GM18858 (cell line): ENCODE data around the gene SLC25A19.
"Not testable (repeated sequence)": the region's sequence is repeated elsewhere in the genome, so short reads cannot be mapped to it uniquely, and the experiment has no call there.

Experiments
- ATAC-seq: cut with Tn5 transposase; IDR thresholded peaks from one replicate; pipeline ENCODE4 v1.9.1; 2021; ENCODE audit not compliant: unreplicated experiment

Gene SLC25A19

GRCh38 chr17:75267411-75268232 is 21.6 kb downstream of the SLC25A19 start:
- no peak for ATAC-seq

DNA sequence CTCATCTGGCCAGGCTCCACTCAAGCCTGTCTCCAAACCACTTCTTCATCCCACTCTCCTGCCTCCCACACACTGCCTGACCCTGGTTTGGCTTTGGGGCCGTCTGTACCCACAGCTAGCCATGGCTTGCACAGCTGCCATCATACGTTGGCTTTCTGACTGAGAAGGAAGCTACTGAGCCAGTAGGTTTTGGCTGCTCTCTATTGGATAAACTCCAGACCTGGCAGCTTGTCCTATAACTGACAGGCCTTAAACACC is 22.2 kb downstream of the SLC25A19 start:
- no peak for ATAC-seq

GRCh38 chr17:75266316-75267152 is 22.7 kb downstream of the SLC25A19 start:
- no peak for ATAC-seq

GRCh38 chr17:75265614-75266315 is 23.5 kb downstream of the SLC25A19 start:
- no peak for ATAC-seq

GRCh38 chr17:75263055-75263454 is 26.2 kb downstream of the SLC25A19 start:
- ATAC-seq = no peak

DNA sequence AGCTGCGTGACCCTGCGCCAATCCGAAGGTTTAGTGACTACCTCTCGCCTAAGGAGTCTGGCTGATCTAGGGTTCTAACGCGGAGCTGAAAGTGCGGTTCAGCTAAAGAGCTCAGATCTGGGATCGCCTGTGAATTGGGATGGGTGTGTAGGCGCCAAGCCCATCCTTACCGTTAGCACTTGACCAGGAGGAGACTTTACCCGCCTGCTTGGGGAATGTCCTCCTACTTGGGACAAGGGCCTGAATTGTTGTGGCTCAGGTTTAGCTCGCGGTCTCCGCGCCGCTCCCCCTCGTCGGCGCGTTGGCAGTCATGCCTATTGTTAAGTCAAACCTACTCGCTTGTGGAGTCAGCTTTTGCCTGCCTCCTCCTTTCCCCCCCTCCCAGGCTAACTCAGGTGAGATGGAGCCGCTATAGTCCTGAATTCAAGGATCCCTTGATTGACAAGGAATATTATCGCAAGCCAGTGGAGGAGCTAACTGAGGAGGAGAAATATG is 27.1 kb downstream of the SLC25A19 start:
- ATAC-seq = no peak

DNA sequence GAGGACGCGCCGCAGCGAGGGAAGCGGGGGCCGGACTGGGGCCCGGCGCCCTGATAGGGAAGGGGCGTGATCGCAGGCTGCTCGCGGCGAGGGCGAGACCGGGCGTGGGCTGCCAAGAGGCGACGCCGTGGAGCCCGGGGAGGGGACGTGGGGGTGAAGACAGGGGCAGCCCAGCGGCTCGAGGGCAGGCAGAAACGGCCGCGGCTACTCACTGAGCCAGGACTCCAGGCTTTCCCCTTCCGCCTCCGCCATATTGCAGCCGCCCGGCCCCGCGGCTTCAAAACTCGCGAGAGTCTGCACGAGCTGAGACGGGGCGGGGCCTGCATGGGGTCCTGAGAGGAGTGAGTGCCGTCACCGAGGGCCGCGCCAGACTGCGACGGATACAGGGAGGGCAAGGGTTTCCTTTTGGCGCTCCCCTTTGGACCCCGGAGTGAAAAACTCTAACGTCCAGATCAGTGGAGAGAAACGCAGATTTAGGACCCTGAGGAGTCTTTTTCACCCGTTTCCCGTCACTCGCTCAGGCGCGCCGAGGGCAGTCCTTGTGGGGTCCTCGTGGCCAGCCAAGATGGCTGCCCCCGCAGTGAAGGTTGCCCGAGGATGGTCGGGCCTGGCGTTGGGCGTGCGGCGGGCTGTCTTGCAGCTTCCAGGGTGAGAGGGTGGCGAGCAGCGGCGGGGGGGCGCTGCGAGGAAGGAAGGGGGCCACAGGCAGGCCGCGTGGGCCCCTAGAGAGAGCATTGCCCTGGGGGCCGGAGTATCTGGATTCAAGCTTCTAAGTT is 27.7 kb downstream of the SLC25A19 start, which contains the start of the genes GGA3 and MRPS7:
Gene GGA3 (minus strand): TSS at position 271 of the 776 bp plus-strand sequence. CDS start 19 bp downstream, at position 252.
Gene MRPS7 (plus strand): TSS at position 544 of the 776 bp plus-strand sequence. CDS start 22 bp downstream, at position 566.
- ATAC-seq = no peak

- ATAC-seq = no peak
Measured at GRCh38 chr17:75260641-75261335, 28.4 kb downstream of the SLC25A19 start.

DNA sequence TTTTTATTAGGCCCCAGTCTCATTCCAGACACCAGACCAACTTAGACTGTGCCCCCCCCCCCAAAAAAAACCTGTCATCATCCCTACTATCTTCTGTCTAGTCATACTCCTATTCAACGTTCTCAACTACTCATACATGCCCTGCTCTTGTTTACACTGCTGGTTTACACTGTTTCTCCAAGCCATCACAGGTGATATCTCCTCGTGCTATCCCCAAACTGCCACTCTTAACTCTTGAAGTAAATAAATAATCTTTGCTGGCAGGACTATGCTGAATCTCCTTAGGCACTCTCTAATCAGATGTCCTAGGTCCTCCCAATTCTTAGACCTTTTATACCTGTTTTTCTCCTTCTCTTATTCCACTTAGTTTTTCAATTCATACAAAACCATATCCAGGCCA is 32.0 kb downstream of the SLC25A19 start:
- ATAC-seq = not testable (repeated sequence)

GRCh38 chr17:75255954-75256698 is 33.1 kb downstream of the SLC25A19 start:
- not testable (repeated sequence) for ATAC-seq

DNA sequence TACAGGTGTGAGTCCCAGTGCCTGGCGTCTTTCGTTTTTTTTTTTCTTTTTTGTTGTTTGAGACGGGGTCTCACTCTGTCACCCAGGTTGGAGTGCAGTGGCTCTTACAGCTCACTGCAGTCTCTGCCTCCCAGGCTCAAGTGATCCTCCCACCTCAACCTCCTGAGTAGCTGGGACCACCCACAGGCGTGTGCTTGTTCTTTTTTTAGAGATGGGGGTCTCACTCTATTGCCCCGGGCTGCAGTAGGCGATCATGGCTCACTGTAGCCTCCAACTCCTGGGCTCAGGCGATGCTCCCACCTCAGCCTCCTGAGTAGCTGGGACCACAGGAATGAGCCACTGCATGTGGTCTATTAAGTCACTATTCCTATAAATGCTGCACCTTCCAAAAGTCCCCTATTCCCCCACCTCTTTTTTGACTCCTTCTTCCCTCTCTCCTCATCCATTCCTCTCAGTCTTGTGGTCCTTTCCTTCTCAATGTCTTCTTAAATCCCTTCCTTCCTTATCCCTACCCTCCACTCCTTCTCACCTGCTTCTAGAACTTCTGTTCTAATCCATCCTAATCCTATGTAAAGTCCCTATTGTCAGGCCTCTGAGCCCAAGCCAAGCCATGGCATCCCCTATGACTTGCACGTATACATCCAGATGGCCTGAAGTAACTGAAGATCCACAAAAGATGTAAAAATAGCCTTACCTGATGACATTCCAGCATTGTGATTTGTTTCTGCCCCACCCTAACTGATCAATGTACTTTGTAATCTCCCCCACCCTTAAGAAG is 37.0 kb downstream of the SLC25A19 start:
- ATAC-seq = no peak

GRCh38 chr17:75250009-75250471 is 39.2 kb downstream of the SLC25A19 start:
- peak; percentile 77 for ATAC-seq

DNA sequence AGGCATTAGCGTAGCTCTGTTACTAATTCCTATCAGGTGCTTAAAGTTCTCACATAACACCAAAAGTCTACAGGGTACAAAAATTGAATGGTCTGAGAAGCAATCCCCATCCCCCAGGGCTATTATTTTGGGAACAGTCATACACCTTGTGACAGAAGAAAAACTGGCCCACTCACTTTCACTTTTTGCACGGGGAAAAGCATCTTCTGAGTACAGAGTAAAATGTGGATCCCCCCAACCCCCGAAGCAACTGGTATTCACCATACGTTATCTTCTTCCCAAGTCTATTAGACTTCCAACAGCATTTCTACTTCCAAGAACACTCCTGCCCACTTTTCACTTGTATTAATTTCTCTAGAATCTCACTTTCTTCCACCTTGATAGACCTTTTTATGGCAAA is 39.7 kb downstream of the SLC25A19 start:
- ATAC-seq = no peak

DNA sequence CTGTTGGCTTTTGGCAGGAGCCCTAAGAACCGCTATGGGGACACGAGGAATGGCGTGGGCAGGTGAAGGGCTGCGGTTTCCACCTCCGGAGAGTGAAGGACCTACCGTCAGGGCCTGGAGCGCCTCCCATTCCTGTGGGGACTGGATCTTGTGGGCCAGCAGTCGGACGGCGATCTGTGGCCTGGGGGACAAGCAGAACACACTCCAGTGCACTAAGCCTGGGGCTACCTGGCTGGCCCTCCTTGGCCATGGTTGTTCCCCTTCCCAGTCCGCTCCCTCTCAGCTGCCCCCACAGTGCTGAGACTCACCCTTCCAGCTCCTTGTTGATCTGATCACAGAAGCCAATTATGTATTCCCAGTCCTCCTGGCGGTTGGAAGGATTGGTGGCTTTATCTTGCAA is 42.8 kb downstream of the SLC25A19 start:
- no peak for ATAC-seq

DNA sequence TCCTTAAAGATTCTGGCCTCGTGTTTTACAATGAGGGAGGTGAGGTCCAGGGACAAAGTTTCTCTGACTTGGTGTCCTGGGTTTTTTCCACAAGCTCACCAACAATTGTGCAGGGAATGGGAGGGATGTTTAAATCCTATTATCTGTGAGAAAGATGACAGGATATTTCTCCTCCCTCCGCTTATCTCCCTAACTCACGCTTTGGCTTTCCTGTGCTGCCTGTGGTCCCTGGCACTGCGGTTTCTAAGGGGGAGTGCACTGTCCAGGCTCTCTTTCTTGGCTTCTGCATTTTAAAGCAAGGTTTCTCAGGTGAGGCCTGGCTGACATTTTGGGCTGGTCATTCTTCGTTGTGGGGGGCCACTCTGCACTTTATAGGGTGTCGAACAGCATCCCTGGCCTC is 44.2 kb downstream of the SLC25A19 start:
- no peak for ATAC-seq

- no peak for ATAC-seq
Measured at GRCh38 chr17:75244133-75244866, 44.9 kb downstream of the SLC25A19 start.

DNA sequence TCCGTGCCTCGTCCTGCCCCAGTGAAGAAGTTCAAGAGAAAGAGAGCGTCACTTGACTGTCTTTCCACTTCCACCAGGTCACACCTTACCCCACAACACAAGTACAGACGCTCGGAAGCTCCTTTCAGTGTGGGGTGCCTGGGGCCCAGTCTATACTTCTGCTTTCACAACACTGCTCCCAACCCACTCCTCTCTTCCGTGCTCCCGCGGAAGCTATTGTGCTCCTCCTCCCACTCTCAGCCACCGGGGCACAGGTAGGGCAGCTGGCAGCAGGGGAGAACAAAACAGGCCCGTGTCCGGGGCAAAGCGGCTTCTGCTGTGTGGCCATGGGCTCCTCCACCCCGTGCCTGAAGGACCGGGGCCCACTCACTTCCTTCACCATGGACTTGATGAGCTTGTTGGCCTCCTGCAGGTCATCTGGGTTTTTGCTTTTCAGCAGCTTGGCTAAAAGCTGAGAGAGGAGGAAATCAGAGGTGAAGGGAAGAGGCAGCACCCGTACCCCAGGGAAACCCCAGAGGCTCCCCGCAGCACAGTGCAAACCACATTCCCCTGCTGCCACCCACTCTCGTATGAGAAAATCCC is 46.7 kb downstream of the SLC25A19 start:
- no peak for ATAC-seq
